WTC11 (cell line): ENCODE results near the gene HP1BP3. TPM values are rescaled to one million over a fixed set of nuclear protein-coding genes. Genes with fewer than 3 reads are reported as not detected.
"Not testable (repeated sequence)": the region's sequence is repeated elsewhere in the genome, so short reads cannot be mapped to it uniquely, and the experiment has no call there.

Experiments used
- ATAC-seq: fragments of 200-7000 bp; cut with Tn5 transposase; 2 replicates; pipeline ENCODE4 v1.10.0; 2021; ENCODE audit warnings: mild to moderate bottlenecking, moderate library complexity
- CTCF ChIA-PET: fragments of 300-600 bp; sonication (Branson Sonifier 250); formaldehyde crosslinking; loops from one replicate; lab custom pipeline; 2021; ENCODE audit warnings: antibody characterized with exemption; lab: Charles Lee
- POLR2A ChIA-PET: fragments of 350-600 bp; sonication (Branson Sonifier 250); formaldehyde crosslinking; loops from one replicate; lab custom pipeline; 2021; ENCODE audit warnings: antibody characterized with exemption; lab: Charles Lee
- DNase-seq: peaks from one replicate; pipeline ENCODE4 v3.0.0; 2021; ENCODE audit warnings: low spot score
- H3K27ac Mint-ChIP-seq: 2 replicates; pipeline ENCODE4 v1.8.0; 2021; ENCODE audit warnings: mixed read lengths
- H3K27me3 Mint-ChIP-seq: 2 replicates; pipeline ENCODE4 v1.8.0; 2021; ENCODE audit warnings: low read depth, mild to moderate bottlenecking, moderate library complexity, mixed read lengths
- H3K36me3 Mint-ChIP-seq: 2 replicates; pipeline ENCODE4 v1.8.0; 2021; ENCODE audit warnings: mixed read lengths
- H3K4me1 Mint-ChIP-seq: 2 replicates; pipeline ENCODE4 v1.8.0; 2022; ENCODE audit warnings: mixed read lengths
- H3K4me3 Mint-ChIP-seq: 2 replicates; pipeline ENCODE4 v1.8.0; 2021; ENCODE audit warnings: mild to moderate bottlenecking, moderate library complexity, mixed read lengths
- H3K9me3 Mint-ChIP-seq: 2 replicates; pipeline ENCODE4 v1.8.0; 2021; ENCODE audit warnings: mixed read lengths
- ATF2 ChIP-seq: sonication (generic); formaldehyde crosslinking; IDR thresholded peaks from 2 replicates; pipeline ENCODE4 v1.8.1; 2022; ENCODE audit warnings: low read depth, missing genetic modification reagents, borderline replicate concordance
- CTCF ChIP-seq: fragments of 200-600 bp; IDR thresholded peaks from 2 replicates; pipeline ENCODE4 v1.8.0; 2022; ENCODE audit warnings: antibody characterized with exemption
- GRHL2 ChIP-seq: fragments of 250-450 bp; sonication (Bioruptor Pico); IDR thresholded peaks from 2 replicates; pipeline ENCODE4 v1.8.0; 2022; ENCODE audit warnings: mild to moderate bottlenecking, moderate library complexity; ENCODE audit not compliant: insufficient replicate concordance, severe bottlenecking
- HMGXB4 ChIP-seq: sonication (generic); formaldehyde crosslinking; IDR thresholded peaks from 2 replicates; pipeline ENCODE4 v1.8.1; 2023; ENCODE audit warnings: mild to moderate bottlenecking, moderate library complexity, missing genetic modification reagents
- IRF2 ChIP-seq: sonication (generic); formaldehyde crosslinking; IDR thresholded peaks from 2 replicates; pipeline ENCODE4 v1.8.0; 2022; ENCODE audit warnings: low read depth, missing genetic modification reagents, borderline replicate concordance
- JAZF1 ChIP-seq: fragments of 250-450 bp; sonication (Bioruptor Pico); IDR thresholded peaks from 2 replicates; pipeline ENCODE4 v1.9.0; 2021; ENCODE audit warnings: moderate library complexity, mild to moderate bottlenecking, inconsistent platforms
- MLX ChIP-seq: sonication (generic); formaldehyde crosslinking; IDR thresholded peaks from 2 replicates; pipeline ENCODE4 v1.8.1; 2023; ENCODE audit warnings: mild to moderate bottlenecking, missing genetic modification reagents, moderate library complexity
- NR2C2 ChIP-seq: sonication (generic); formaldehyde crosslinking; IDR thresholded peaks from 2 replicates; pipeline ENCODE4 v1.8.0; 2022; ENCODE audit warnings: mild to moderate bottlenecking, missing genetic modification reagents
- NR3C1 ChIP-seq: sonication (generic); formaldehyde crosslinking; conservative IDR thresholded peaks from 2 replicates; pipeline ENCODE4 v1.8.1; 2023; ENCODE audit warnings: low read depth, mild to moderate bottlenecking, missing genetic modification reagents
- OVOL2 ChIP-seq: fragments of 250-450 bp; sonication (Bioruptor Pico); IDR thresholded peaks from 2 replicates; pipeline ENCODE4 v1.9.0; 2021; ENCODE audit warnings: mild to moderate bottlenecking, borderline replicate concordance
- SMAD3 ChIP-seq: sonication (generic); formaldehyde crosslinking; IDR thresholded peaks from 2 replicates; pipeline ENCODE4 v1.8.0; 2022; ENCODE audit warnings: missing genetic modification reagents, mild to moderate bottlenecking, borderline replicate concordance
- SMAD4 ChIP-seq: sonication (generic); formaldehyde crosslinking; IDR thresholded peaks from 2 replicates; pipeline ENCODE4 v1.8.0; 2022; ENCODE audit warnings: mild to moderate bottlenecking, missing genetic modification reagents
- SOX15 ChIP-seq: fragments of 250-450 bp; sonication (Bioruptor Pico); IDR thresholded peaks from 2 replicates; pipeline ENCODE4 v1.9.0; 2021; ENCODE audit warnings: mild to moderate bottlenecking
- TEAD1 ChIP-seq: sonication (generic); formaldehyde crosslinking; IDR thresholded peaks from 2 replicates; pipeline ENCODE4 v1.8.0; 2022; ENCODE audit warnings: mild to moderate bottlenecking, missing genetic modification reagents
- ZBTB21 ChIP-seq: sonication (generic); formaldehyde crosslinking; IDR thresholded peaks from 2 replicates; pipeline ENCODE4 v1.8.1; 2023; ENCODE audit warnings: mild to moderate bottlenecking, missing genetic modification reagents, borderline replicate concordance
- total RNA-seq: library from RNA; stranded (reverse); gene quantifications from 3 replicates; pipeline ENCODE4 v1.2.3, GENCODE V29; 2021

Gene HP1BP3
- total RNA-seq, 1 experiment from 2014 or later: 121 TPM

GRCh38 chr1:20719261-20719660, 67.8 kb downstream of the HP1BP3 start:
- Mint-ChIP-seq H3K4me1 (peaks cover 12% of the 10 kb centered on the region), H3K4me3 (no peak overlapping the region), H3K27ac (no peak overlapping the region), H3K36me3 (no peaks in the 10 kb centered on the region), H3K9me3 (no peaks in the 10 kb centered on the region), H3K27me3 (peaks cover 41% of the 10 kb centered on the region)
- DNase-seq (peak; percentile 5), ATAC-seq (no peak)
- ChIA-PET POLR2A (interaction anchor here (2.4 kb wide), 1 partner anchor 22 kb away, joined by 12 read pairs; no protein-coding TSS in a partner anchor), CTCF (interaction anchor here (0.5 to 3.7 kb wide), 3 partner anchors 9 to 144 kb away, joined by 3 to 38 read pairs (median 5); no protein-coding TSS in a partner anchor)
- no peak for TF ChIP-seq CTCF
- TF ChIP-seq IRF2: no peak
- no peak for TF ChIP-seq JAZF1
- no peak for TF ChIP-seq SMAD3 (CRISPR knock-in tag)
- TF ChIP-seq NR3C1: no peak
- no peak for TF ChIP-seq SMAD4 (CRISPR knock-in tag)
- TF ChIP-seq TEAD1: no peak
- no peak for TF ChIP-seq HMGXB4 (CRISPR knock-in tag)
- TF ChIP-seq ATF2: no peak
- no peak for TF ChIP-seq SOX15 (CRISPR knock-in tag)
- TF ChIP-seq OVOL2 (CRISPR knock-in tag): no peak
- TF ChIP-seq ZBTB21 (CRISPR knock-in tag): no peak
- no peak for TF ChIP-seq GRHL2
- no peak for TF ChIP-seq MLX (CRISPR knock-in tag)
- TF ChIP-seq NR2C2: no peak

GRCh38 chr1:20718343-20718882, 68.7 kb downstream of the HP1BP3 start:
- H3K27ac Mint-ChIP-seq: not testable (repeated sequence)
- POLR2A ChIA-PET: interaction anchor here (0.8 to 2.4 kb wide), 4 partner anchors 10 to 68 kb away, joined by 3 to 12 read pairs (median 10); partner anchors contain the start of gene HP1BP3

More at GRCh38 chr1:20718343-20718882, 68.7 kb downstream of the HP1BP3 start:
- not testable (repeated sequence) for H3K9me3 Mint-ChIP-seq, ATAC-seq, H3K36me3 Mint-ChIP-seq
- Mint-ChIP-seq H3K4me3 (peak overlapping the region; percentile 75), H3K27me3 (peaks cover 41% of the 10 kb centered on the region), H3K4me1 (peaks cover 12% of the 10 kb centered on the region)
- CTCF ChIA-PET: interaction anchor here (0.8 to 3.7 kb wide), 11 partner anchors 10 to 499 kb away, joined by 3 to 38 read pairs (median 4); partner anchors contain the start of genes DDOST and SH2D5
- DNase-seq: peak; percentile 20
